ENCODE data around the gene ATCAY. TPM values are rescaled to one million over a fixed set of nuclear protein-coding genes. Genes with fewer than 3 reads are reported as not detected.

The ATCAY gene
- total RNA-seq, 2 donors from 2014 or later: 3.9 to 8.3 TPM

GRCh38 chr19:3838661-3839060, 41.8 kb upstream of the ATCAY start:
- H3K36me3 ChIP-seq: no peaks in the 10 kb centered on the region
- TF ChIP-seq CTCF (IDR thresholded peaks at IDR 0.05): no peak
- TF ChIP-seq POLR2A (IDR thresholded peaks at IDR 0.05): no peak
- TF ChIP-seq POLR2AphosphoS5 (IDR thresholded peaks at IDR 0.05): no peak
- no peaks in the 10 kb centered on the region for H3K27me3 ChIP-seq (replicated peaks; ENCODE audit: insufficient read depth)
- H3K4me3 ChIP-seq: no peak overlapping the region
- DNase-seq (ENCODE audit: low spot score): no peak
- WGBS: 80% methylated on average over 13 of the region's 13 CpGs
- no peaks in the 10 kb centered on the region for H3K4me1 ChIP-seq (replicated peaks)
- intact Hi-C loops (cut with DNase I): no loop called here
- H3K27ac ChIP-seq: no peak overlapping the region
- no peaks in the 10 kb centered on the region for H3K9me3 ChIP-seq

GRCh38 chr19:3839941-3840340, 40.5 kb upstream of the ATCAY start:
- 51% methylated on average over 13 of the region's 13 CpGs for WGBS
- H3K4me1 ChIP-seq (replicated peaks): no peaks in the 10 kb centered on the region
- H3K36me3 ChIP-seq: no peaks in the 10 kb centered on the region
- intact Hi-C loops (cut with DNase I): no loop called here
- H3K27ac ChIP-seq: no peak overlapping the region
- no peak overlapping the region for H3K4me3 ChIP-seq
- no peak for TF ChIP-seq POLR2A (IDR thresholded peaks at IDR 0.05)
- no peak for TF ChIP-seq POLR2AphosphoS5 (IDR thresholded peaks at IDR 0.05)
- TF ChIP-seq CTCF (IDR thresholded peaks at IDR 0.05): no peak
- H3K27me3 ChIP-seq (replicated peaks; ENCODE audit: insufficient read depth): no peaks in the 10 kb centered on the region
- no peak for DNase-seq (ENCODE audit: low spot score)
- H3K9me3 ChIP-seq: no peaks in the 10 kb centered on the region

GRCh38 chr19:3840804-3841203, 39.7 kb upstream of the ATCAY start:
- Histone ChIP-seq H3K4me3 (no peak overlapping the region), H3K36me3 (no peaks in the 10 kb centered on the region), H3K27ac (no peak overlapping the region), H3K9me3 (no peaks in the 10 kb centered on the region), H3K4me1 (replicated peaks) (no peaks in the 10 kb centered on the region), H3K27me3 (replicated peaks; ENCODE audit: insufficient read depth) (no peaks in the 10 kb centered on the region)
- TF ChIP-seq POLR2A (IDR thresholded peaks at IDR 0.05): no peak
- no peak for TF ChIP-seq CTCF (IDR thresholded peaks at IDR 0.05)
- no peak for TF ChIP-seq POLR2AphosphoS5 (IDR thresholded peaks at IDR 0.05)
- intact Hi-C loops (cut with DNase I): no loop called here
- 87% methylated on average over 10 of the region's 10 CpGs for WGBS
- no peak for DNase-seq (ENCODE audit: low spot score)

- TF ChIP-seq POLR2A (IDR thresholded peaks at IDR 0.05) (no peak), POLR2AphosphoS5 (IDR thresholded peaks at IDR 0.05) (no peak), CTCF (IDR thresholded peaks at IDR 0.05) (no peak)
- H3K27ac ChIP-seq: no peak overlapping the region
- H3K4me1 ChIP-seq (replicated peaks): no peaks in the 10 kb centered on the region
- no peaks in the 10 kb centered on the region for H3K36me3 ChIP-seq
- no peak for DNase-seq (ENCODE audit: low spot score)
- H3K4me3 ChIP-seq: no peak overlapping the region
- WGBS: 87% methylated on average over 11 of the region's 11 CpGs
- no peaks in the 10 kb centered on the region for H3K27me3 ChIP-seq (replicated peaks; ENCODE audit: insufficient read depth)
- intact Hi-C loops (cut with DNase I): no loop called here
- no peaks in the 10 kb centered on the region for H3K9me3 ChIP-seq
Measured at GRCh38 chr19:3842948-3843347, 37.5 kb upstream of the ATCAY start.

- H3K27ac ChIP-seq: no peak overlapping the region
- intact Hi-C loops (cut with DNase I): no loop called here
- H3K9me3 ChIP-seq: no peaks in the 10 kb centered on the region
- H3K27me3 ChIP-seq (replicated peaks; ENCODE audit: insufficient read depth): no peaks in the 10 kb centered on the region
- DNase-seq (ENCODE audit: low spot score): no peak
- no peak overlapping the region for H3K4me3 ChIP-seq
- no peaks in the 10 kb centered on the region for H3K4me1 ChIP-seq (replicated peaks)
- TF ChIP-seq POLR2A (IDR thresholded peaks at IDR 0.05): no peak
- TF ChIP-seq CTCF (IDR thresholded peaks at IDR 0.05): no peak
- no peak for TF ChIP-seq POLR2AphosphoS5 (IDR thresholded peaks at IDR 0.05)
- H3K36me3 ChIP-seq: no peaks in the 10 kb centered on the region
- WGBS: 77% methylated on average over 5 of the region's 5 CpGs
Measured at GRCh38 chr19:3844596-3844995, 35.9 kb upstream of the ATCAY start.
